Measurements from ENCODE around the gene NUAK1.

The NUAK1 gene

DNA sequence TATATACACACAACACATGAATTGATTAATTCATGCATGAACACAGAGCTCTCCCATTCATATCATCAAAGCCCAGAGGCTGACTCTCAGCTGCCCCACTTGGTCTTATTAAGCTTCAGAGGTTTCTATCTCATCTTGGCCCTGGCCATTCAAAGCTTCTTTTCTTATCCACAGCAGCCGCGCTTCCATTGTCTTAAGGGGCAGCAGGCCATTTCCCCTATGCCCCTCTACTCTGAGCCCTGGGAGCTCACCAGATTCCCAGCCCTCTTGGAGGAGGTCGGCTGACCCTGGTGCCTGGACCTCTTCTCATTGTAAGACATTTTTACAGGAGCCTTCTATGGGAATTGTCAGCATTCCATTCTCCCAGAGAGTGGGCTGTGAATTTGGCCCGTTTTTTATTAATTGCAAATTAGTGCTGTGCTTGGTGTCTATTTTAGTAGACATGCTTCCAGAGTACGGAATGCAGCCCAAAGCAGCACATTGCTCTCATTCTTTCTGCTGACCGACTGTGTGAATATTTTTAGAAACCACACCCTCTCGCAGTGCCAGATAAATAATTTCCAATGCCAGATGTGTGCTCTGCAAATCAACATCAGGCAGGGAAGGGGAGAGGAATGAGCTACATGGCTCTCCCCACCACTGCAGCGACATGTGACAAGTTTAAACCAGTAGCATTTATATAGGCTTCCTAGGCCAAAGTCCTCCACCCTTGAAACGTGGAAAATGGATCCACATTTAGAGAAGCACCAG is 58.5 kb downstream of the NUAK1 start:
- no peak for TF ChIP-seq ZFX (IDR thresholded peaks at IDR 0.05)
- no peak for TF ChIP-seq CTCF (conservative IDR thresholded peaks at IDR 0.05)
- no peak overlapping the region for H3K27ac ChIP-seq

DNA sequence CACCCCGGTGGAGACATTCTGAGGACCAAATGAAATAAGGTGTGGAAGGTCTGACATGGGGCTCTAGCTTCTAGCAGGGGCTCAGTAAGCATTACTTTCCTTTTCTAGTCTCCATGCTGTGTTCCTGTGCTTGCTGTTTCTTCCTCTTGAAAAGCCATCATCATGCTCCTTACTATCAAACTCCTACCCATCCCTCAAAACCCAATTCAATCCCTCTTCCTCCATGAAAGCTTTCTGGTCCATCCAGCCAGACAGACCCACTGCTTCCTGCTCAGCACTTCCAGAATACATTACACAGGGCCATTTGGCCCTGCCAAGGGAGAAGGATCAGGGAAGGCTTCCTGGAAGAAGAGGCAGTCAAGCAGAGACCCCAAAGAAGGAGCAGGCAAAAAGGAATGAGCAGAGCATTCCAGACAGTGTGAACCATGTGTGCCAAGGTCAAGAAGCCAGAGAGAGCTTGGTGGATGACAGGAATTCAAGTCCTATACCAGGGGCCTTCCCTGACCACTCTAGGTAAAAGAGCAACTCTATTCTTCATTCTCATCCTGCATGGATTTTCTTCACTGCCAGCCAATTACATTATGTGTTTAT is 59.5 kb downstream of the NUAK1 start:
- no peak overlapping the region for H3K27ac ChIP-seq
- TF ChIP-seq CTCF (conservative IDR thresholded peaks at IDR 0.05) (no peak), ZFX (IDR thresholded peaks at IDR 0.05) (no peak)

DNA sequence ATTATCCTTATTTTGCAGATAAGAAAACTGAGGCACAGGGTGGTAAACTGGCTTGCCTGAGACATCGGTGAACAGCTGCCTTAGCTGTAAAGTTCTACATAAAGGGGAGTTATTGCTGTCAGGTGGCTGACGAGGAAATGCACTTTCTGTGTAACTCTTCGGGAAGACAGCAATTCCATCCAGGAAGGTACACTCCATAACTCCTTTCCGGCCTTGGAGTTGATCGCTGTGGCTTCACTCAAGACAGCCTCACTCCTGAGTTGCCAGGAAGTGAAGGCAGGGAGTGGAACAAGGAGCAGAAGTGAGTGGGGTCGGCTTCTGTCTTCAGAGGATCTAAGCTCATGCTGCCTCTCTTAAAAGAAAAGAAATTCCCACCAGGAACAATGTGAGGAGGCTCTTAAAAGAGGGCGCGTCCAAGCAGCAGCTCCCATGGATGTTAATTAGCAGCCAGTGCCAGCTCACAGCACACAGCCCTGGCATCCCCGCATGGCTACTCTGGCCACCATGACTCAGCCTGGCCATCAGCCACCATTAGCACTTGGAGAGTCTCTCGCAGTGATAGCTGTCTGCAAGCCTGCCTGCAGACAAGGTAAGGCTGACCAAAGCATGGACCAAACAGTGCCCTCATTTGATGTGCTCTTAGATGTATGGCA is 60.3 kb downstream of the NUAK1 start:
- no peak overlapping the region for H3K27ac ChIP-seq
- TF ChIP-seq CTCF (conservative IDR thresholded peaks at IDR 0.05) (no peak), ZFX (IDR thresholded peaks at IDR 0.05) (no peak)

DNA sequence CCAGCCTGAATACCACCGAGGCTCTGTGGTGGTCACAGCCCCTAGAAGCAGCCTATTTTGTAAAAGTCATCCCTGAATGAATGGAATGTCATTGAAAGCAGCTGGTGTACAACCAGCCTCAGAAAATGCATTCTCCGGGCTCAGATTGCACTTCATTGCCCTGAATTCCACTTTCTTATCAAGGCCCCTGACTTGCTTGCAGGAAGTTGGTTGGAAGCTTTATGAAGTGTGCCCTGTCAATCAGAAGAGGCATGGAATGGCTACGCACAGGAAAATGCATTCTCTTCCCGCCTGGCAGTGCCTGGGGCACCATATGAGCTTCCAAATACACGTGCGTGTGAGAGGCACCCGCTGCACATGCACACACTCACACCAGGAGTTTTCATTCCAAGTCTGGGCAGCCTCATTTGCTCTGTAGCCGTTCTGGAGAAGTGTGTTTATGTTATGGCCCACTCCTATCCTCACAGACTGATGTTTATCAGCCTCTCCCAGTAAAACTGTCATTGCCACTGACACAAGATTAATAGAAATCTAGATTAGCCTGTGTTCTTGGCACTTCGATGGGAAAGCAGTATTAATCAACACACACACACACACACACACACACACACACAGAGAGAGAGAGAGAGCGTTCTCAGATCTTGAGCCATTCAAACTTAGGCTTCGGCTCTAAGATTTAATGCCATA is 63.9 kb downstream of the NUAK1 start:
- H3K27ac ChIP-seq = no peak overlapping the region
- no peak for TF ChIP-seq ZFX (IDR thresholded peaks at IDR 0.05)

- H3K27ac ChIP-seq = no peak overlapping the region
- TF ChIP-seq ZFX (IDR thresholded peaks at IDR 0.05) (no peak), CTCF (conservative IDR thresholded peaks at IDR 0.05) (no peak)
These were observed 64.4 kb downstream of the NUAK1 start for GRCh38 chr12:106074361-106074705.

DNA sequence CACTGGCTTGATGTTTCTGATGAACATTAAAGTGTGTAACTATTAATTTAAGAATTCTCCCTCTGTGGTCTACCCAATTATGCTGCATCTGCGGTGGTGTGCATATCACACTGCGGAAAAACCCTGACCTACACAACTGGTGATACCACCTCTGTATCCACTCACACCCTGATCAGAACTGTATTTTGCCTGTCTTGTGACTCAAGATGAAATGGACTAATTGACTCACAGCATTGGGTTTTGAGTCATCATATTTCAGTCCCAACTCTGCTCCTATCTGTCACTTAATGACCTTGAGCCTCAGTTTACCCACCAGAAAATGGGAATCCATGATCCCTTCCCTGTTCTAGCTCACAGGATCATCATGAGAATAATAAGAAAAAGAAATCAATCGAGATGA is 65.6 kb downstream of the NUAK1 start:
- TF ChIP-seq CTCF (conservative IDR thresholded peaks at IDR 0.05) (no peak), ZFX (IDR thresholded peaks at IDR 0.05) (no peak)
- H3K27ac ChIP-seq = no peak overlapping the region

DNA sequence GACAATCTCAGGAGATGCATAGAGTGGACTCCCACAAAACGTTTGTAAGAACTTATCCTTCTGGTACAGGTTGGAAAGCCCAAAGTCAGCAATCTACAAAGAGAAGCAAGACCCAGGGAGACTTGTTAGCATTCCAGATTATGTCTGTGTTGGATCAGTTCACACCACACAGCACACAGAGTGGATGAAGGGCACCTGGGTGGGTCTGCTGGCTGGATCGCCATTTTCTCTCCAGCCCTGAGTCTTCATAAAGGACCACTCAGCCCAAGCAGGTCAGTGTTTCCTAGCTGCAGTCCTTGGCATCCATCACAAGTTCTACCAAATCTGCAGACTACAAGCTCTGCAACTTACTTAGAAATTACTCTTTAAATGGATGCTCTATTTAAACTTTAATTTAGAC is 66.0 kb downstream of the NUAK1 start:
- H3K27ac ChIP-seq = no peak overlapping the region

More for the DNA sequence above, 66.0 kb downstream of the NUAK1 start:
- no peak for TF ChIP-seq CTCF (conservative IDR thresholded peaks at IDR 0.05)
- TF ChIP-seq ZFX (IDR thresholded peaks at IDR 0.05) = no peak

All from C4-2B (cell line).